Hepatocyte (in vitro differentiated cells): ENCODE results near the gene ALG12.

ENCODE experiments used
- CTCF ChIP-seq: fragments of 200-600 bp; sonication (generic); IDR thresholded peaks from 2 replicates; pipeline ENCODE4 v1.5.1; 2016; ENCODE audit warnings: antibody characterized with exemption, mild to moderate bottlenecking; ENCODE audit not compliant: poor library complexity
- EZH2 ChIP-seq: fragments of 200-600 bp; sonication (generic); IDR thresholded peaks from 2 replicates; pipeline ENCODE4 v1.6.1; 2016; ENCODE audit warnings: antibody characterized with exemption, mild to moderate bottlenecking, borderline replicate concordance
- EZH2phosphoT487 ChIP-seq: fragments of 200-600 bp; sonication (generic); IDR thresholded peaks from one replicate; pipeline ENCODE4 v1.6.1; 2018; ENCODE audit warnings: antibody characterized with exemption, mild to moderate bottlenecking, low read depth, moderate library complexity; ENCODE audit not compliant: unreplicated experiment, severe bottlenecking

- TF ChIP-seq CTCF = no peak
- TF ChIP-seq EZH2 = no peak
- no peak for TF ChIP-seq EZH2phosphoT487
Observed at GRCh38 chr22:49962012-49962750, 43.9 kb upstream of the ALG12 start.
